Lung (tissue), 12 donors: ENCODE measurements around the gene TAB2. TPM values are rescaled to one million over a fixed set of nuclear protein-coding genes. Genes with fewer than 3 reads are reported as not detected.
A peak's percentile ranks its signal among the peaks of the same experiment; 100 is the strongest.

ENCODE experiments used
- ATAC-seq: fragments of 200-7000 bp; cut with Tn5 transposase; one replicate; pipeline ENCODE4 v1.9.1; 2020; ENCODE audit warnings: moderate number of reproducible peaks; ENCODE audit not compliant: insufficient read depth, low FRiP score
- DNase-seq, 3 donors: peaks; one replicate each; pipeline ENCODE4 v3.0.0-alpha.2; 2013 to 2017
- H3K27ac ChIP-seq, 2 donors: one replicate each; pipeline ENCODE4 v1.5.1; 2013; ENCODE audit warnings: mild to moderate bottlenecking in 2 of 2, moderate library complexity in 2 of 2, control low read depth in 1 of 2, inconsistent platforms in 1 of 2, low read depth in 1 of 2, low read length in 1 of 2
- H3K27me3 ChIP-seq, 3 donors: one replicate each; pipeline ENCODE4 v1.5.1; 2013; ENCODE audit warnings: low read length in 2 of 3; ENCODE audit not compliant: control insufficient read depth in 3 of 3, insufficient read depth in 3 of 3
- H3K36me3 ChIP-seq, 4 donors: one replicate each; pipeline ENCODE4 v1.5.1; 2013; ENCODE audit warnings: low read length in 4 of 4, mild to moderate bottlenecking in 1 of 4, moderate library complexity in 1 of 4; ENCODE audit not compliant: control insufficient read depth in 4 of 4, insufficient read depth in 4 of 4
- H3K4me1 ChIP-seq, 5 donors: one replicate each; pipeline ENCODE4 v1.5.1; 2013; ENCODE audit warnings: low read length in 5 of 5, mild to moderate bottlenecking in 2 of 5, moderate library complexity in 1 of 5; ENCODE audit not compliant: control insufficient read depth in 5 of 5, insufficient read depth in 5 of 5
- H3K4me3 ChIP-seq: one replicate; pipeline ENCODE4 v1.5.1; 2013; ENCODE audit warnings: mild to moderate bottlenecking, control low read depth, moderate library complexity
- H3K9ac ChIP-seq, 2 donors: one replicate each; pipeline ENCODE4 v1.5.1; 2013; ENCODE audit warnings: low read length in 2 of 2, control low read depth in 1 of 2; ENCODE audit not compliant: insufficient read depth in 1 of 2
- H3K9me3 ChIP-seq, 4 donors: one replicate each; pipeline ENCODE4 v1.5.1; 2013; ENCODE audit warnings: low read length in 3 of 4, mild to moderate bottlenecking in 1 of 4, moderate library complexity in 1 of 4; ENCODE audit not compliant: control insufficient read depth in 4 of 4, insufficient read depth in 3 of 4
- WGBS, 2 donors: extraction: QIAGEN DNeasy Blood & Tissue Kit; methylation state at CpG; one replicate each; pipeline ENCODE4 v1.1.7; 2013; 5-methylcytosine and 5-hydroxymethylcytosine counted together
- polyA plus RNA-seq, 2 donors: library from polyadenylated mRNA; stranded (reverse); fragments of 200-250 nt; gene quantifications; one replicate each; pipeline ENCODE4 v1.2.1, GENCODE V29; 2013
- total RNA-seq, 2 donors: library from RNA; depleted of rRNA in 1 of 2; stranded (reverse); fragments of >200 nt in 1 of 2; gene quantifications; one replicate each; pipeline ENCODE4 v1.2.1, GENCODE V29; 2014 to 2021
- TF ChIP-seq, protein P1 (sequence below): IDR thresholded peaks from 2 replicates; pipeline ENCODE4 v1.5.1; 2012; ENCODE audit warnings: mild to moderate bottlenecking; ENCODE audit errors: control extremely low read depth, extremely low read depth
- donor health status: control.
- donor health status: control.
- donor health status: Bipolar disorder and iron deficiency.
- donor health status: healthy.
- donor health status: DM: yes; HTN: yes; CAD: no.

TAB2 gene
- total and polyA plus RNA-seq, 4 donors = 15.8 to 75.9 (median 33.2) TPM

DNA sequence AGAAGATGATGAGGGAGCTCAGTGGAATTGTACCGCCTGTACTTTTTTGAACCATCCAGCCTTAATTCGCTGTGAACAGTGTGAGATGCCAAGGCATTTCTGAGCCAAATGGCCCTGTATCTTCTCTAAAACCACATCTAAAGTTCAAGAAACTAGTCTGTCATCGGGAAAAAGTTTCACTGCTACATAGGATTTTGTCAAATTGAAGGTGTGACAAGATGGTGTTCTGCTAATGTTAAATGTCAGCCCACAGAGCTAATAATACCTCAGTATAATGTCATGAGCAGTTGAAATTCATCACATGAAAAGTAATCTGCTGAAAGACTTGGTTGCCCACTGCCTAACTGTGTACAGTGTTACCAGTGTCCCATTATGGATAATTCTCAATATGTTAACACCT is 92.1 kb downstream of the TAB2 start:
- H3K36me3 ChIP-seq = peaks cover 3 to 24% (median 15%) of the 10 kb centered on the region in 4 donors
- H3K9me3 ChIP-seq = no peaks in the 10 kb centered on the region
- no peaks in the 10 kb centered on the region for H3K4me1 ChIP-seq
- no peak overlapping the region for H3K27ac ChIP-seq
- no peaks in the 10 kb centered on the region for H3K27me3 ChIP-seq
- WGBS, 2 donors = 94 to 96% methylated on average over 3 of the region's 3 CpGs
- no peak overlapping the region for H3K9ac ChIP-seq
- no peak overlapping the region for H3K4me3 ChIP-seq
- DNase-seq = no peak
- TF ChIP-seq, protein P1, sequence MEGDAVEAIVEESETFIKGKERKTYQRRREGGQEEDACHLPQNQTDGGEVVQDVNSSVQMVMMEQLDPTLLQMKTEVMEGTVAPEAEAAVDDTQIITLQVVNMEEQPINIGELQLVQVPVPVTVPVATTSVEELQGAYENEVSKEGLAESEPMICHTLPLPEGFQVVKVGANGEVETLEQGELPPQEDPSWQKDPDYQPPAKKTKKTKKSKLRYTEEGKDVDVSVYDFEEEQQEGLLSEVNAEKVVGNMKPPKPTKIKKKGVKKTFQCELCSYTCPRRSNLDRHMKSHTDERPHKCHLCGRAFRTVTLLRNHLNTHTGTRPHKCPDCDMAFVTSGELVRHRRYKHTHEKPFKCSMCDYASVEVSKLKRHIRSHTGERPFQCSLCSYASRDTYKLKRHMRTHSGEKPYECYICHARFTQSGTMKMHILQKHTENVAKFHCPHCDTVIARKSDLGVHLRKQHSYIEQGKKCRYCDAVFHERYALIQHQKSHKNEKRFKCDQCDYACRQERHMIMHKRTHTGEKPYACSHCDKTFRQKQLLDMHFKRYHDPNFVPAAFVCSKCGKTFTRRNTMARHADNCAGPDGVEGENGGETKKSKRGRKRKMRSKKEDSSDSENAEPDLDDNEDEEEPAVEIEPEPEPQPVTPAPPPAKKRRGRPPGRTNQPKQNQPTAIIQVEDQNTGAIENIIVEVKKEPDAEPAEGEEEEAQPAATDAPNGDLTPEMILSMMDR = no peak
- no peak for ATAC-seq

DNA sequence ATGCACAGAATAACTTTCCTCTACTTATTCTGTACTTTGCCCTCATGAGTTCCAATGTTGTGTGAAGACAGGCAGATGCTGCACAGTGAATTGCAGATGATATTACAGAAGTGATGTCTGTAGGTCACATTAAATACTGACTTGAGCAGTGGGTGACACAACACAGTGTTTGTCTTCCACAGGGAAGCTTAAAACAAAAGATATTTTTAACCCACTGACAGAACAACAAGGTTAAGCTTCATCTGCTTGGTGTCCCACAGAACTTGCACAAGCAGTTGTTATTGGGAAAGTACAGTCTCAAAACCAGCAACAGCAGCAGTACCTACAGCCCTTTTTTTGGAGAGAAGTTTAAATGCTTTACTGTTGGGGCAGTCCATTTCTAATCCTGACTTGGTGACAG is 93.0 kb downstream of the TAB2 start:
- Histone ChIP-seq H3K27ac (no peak overlapping the region), H3K4me1 (no peaks in the 10 kb centered on the region), H3K9ac (no peak overlapping the region), H3K36me3 (peaks cover 1 to 20% (median 12%) of the 10 kb centered on the region in 4 donors), H3K4me3 (no peak overlapping the region), H3K9me3 (no peaks in the 10 kb centered on the region), H3K27me3 (no peaks in the 10 kb centered on the region)
- ATAC-seq (no peak), DNase-seq (no peak)
- TF ChIP-seq, protein P1 = no peak

DNA sequence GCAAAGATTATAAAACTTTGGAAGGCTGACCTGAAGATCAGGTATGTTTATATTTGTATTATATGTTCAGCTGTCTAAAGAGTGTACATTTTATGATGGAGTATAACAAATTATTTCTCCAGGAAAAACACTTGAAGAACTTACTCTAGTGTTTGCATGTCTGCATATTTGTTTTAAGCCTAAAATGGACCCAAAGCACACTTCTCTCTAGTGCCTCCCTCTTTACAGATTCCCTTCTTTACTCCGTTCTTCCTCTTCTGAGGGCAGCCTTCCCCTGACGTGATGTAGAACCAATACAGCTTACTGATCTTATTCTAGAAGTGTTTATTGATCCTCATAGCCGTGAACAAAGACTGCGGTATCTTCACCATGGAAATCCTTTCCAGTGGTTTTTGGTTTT is 96.5 kb downstream of the TAB2 start:
- H3K36me3 ChIP-seq = peaks cover 0 to 19% (median 10%) of the 10 kb centered on the region in 4 donors
- 81 to 92% methylated on average over 4 of the region's 4 CpGs for WGBS, 2 donors
- no peak overlapping the region for H3K9ac ChIP-seq
- no peak overlapping the region for H3K27ac ChIP-seq
- peaks cover 0 to 2% (median 0%) of the 10 kb centered on the region in 4 donors for H3K9me3 ChIP-seq
- H3K4me3 ChIP-seq = no peak overlapping the region
- TF ChIP-seq, protein P1 = no peak
- no peaks in the 10 kb centered on the region for H3K4me1 ChIP-seq
- DNase-seq (peak in 1 of 3 donors; percentile 18), ATAC-seq (no peak)
- H3K27me3 ChIP-seq = no peaks in the 10 kb centered on the region

DNA sequence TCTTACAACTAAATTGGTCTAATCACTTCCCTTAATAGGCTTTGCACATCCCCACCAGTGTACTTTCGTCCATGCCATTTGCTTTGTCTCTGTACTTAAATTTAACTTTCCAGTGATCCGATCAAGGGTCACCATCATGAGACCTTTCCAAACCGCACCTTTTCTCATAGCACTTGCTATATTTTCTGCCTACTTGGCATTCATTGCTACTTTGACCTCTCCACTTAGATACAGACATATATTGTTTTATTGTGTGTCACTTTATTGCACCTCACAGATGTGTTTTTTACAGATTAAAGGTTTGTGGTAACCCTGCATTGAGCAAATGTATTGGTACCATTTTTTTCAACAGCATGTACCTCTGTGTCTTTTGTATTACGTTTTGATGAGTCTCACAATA is 97.3 kb downstream of the TAB2 start:
- Histone ChIP-seq H3K27ac (no peak overlapping the region), H3K9me3 (peaks cover 0 to 2% (median 0%) of the 10 kb centered on the region in 4 donors), H3K4me1 (no peaks in the 10 kb centered on the region), H3K27me3 (no peaks in the 10 kb centered on the region), H3K4me3 (no peak overlapping the region), H3K9ac (no peak overlapping the region), H3K36me3 (peaks cover 0 to 11% (median 6%) of the 10 kb centered on the region in 4 donors)
- TF ChIP-seq, protein P1 = no peak
- DNase-seq (no peak), ATAC-seq (no peak)
- WGBS, 2 donors = 94 to 97% methylated on average over 4 of the region's 4 CpGs
